ENCODE data around the gene LCA5. TPM values are rescaled to one million over a fixed set of nuclear protein-coding genes. Genes with fewer than 3 reads are reported as not detected.
A peak's percentile ranks its signal among the peaks of the same experiment; 100 is the strongest.

LCA5 gene
- total RNA-seq, 1 donor from 2014 or later: 5.4 TPM

- intact Hi-C loops (cut with DNase I): no loop called here
- no peak for TF ChIP-seq CTCF (IDR thresholded peaks at IDR 0.05)
- ATAC-seq: no peak
- H3K9me3 ChIP-seq: no peaks in the 10 kb centered on the region
- no peak overlapping the region for H3K27ac ChIP-seq
- H3K27me3 ChIP-seq: no peaks in the 10 kb centered on the region
- H3K4me3 ChIP-seq: no peak overlapping the region
- H3K36me3 ChIP-seq: no peaks in the 10 kb centered on the region
- no peak for DNase-seq
- H3K4me1 ChIP-seq: no peaks in the 10 kb centered on the region
Observed at GRCh38 chr6:79506251-79506650, 31.0 kb downstream of the LCA5 start.

- ATAC-seq: no peak
Observed at GRCh38 chr6:79504372-79504771, 32.9 kb downstream of the LCA5 start.

GRCh38 chr6:79498842-79499241, 38.4 kb downstream of the LCA5 start:
- ATAC-seq (no peak), DNase-seq (no peak)
- Histone ChIP-seq H3K27ac (no peak overlapping the region), H3K4me3 (no peak overlapping the region), H3K36me3 (no peaks in the 10 kb centered on the region), H3K27me3 (no peaks in the 10 kb centered on the region), H3K9me3 (no peaks in the 10 kb centered on the region), H3K4me1 (no peaks in the 10 kb centered on the region)
- no peak for TF ChIP-seq CTCF (IDR thresholded peaks at IDR 0.05)
- intact Hi-C loops (cut with DNase I): no loop called here

More at GRCh38 chr6:79504372-79504771, 32.9 kb downstream of the LCA5 start:
- no peaks in the 10 kb centered on the region for H3K27me3 ChIP-seq
- H3K27ac ChIP-seq: no peak overlapping the region
- H3K36me3 ChIP-seq: no peaks in the 10 kb centered on the region
- no peaks in the 10 kb centered on the region for H3K4me1 ChIP-seq
- DNase-seq: no peak
- no peak overlapping the region for H3K4me3 ChIP-seq
- intact Hi-C loops (cut with DNase I): no loop called here
- no peak for TF ChIP-seq CTCF (IDR thresholded peaks at IDR 0.05)
- H3K9me3 ChIP-seq: no peaks in the 10 kb centered on the region

- Histone ChIP-seq H3K9me3 (no peaks in the 10 kb centered on the region), H3K4me3 (no peak overlapping the region), H3K36me3 (peaks cover 4% of the 10 kb centered on the region), H3K4me1 (no peaks in the 10 kb centered on the region), H3K27me3 (no peaks in the 10 kb centered on the region), H3K27ac (no peak overlapping the region)
- no peak for TF ChIP-seq CTCF (IDR thresholded peaks at IDR 0.05)
- intact Hi-C loops (cut with DNase I): no loop called here
- DNase-seq (no peak), ATAC-seq (no peak)
Observed at GRCh38 chr6:79495246-79495645, 42.0 kb downstream of the LCA5 start.

- ATAC-seq (no peak), DNase-seq (peak; percentile 30)
- H3K9me3 ChIP-seq: no peaks in the 10 kb centered on the region
- H3K4me1 ChIP-seq: no peaks in the 10 kb centered on the region
- no peak overlapping the region for H3K27ac ChIP-seq
- peaks cover 4% of the 10 kb centered on the region for H3K36me3 ChIP-seq
- H3K27me3 ChIP-seq: no peaks in the 10 kb centered on the region
- intact Hi-C loops (cut with DNase I): no loop called here
- no peak for TF ChIP-seq CTCF (IDR thresholded peaks at IDR 0.05)
- H3K4me3 ChIP-seq: no peak overlapping the region
Observed at GRCh38 chr6:79494841-79495240, 42.4 kb downstream of the LCA5 start.

- Histone ChIP-seq H3K36me3 (no peaks in the 10 kb centered on the region), H3K27me3 (no peaks in the 10 kb centered on the region), H3K4me3 (no peak overlapping the region), H3K27ac (no peak overlapping the region), H3K9me3 (no peaks in the 10 kb centered on the region), H3K4me1 (no peaks in the 10 kb centered on the region)
- intact Hi-C loops (cut with DNase I): no loop called here
- DNase-seq (no peak), ATAC-seq (no peak)
- TF ChIP-seq CTCF (IDR thresholded peaks at IDR 0.05): no peak
Observed at GRCh38 chr6:79470728-79471127, 66.5 kb downstream of the LCA5 start.
